Panc1 (cell line): ENCODE results near the gene TJAP1.

Source experiments
- POLR2AphosphoS5 ChIP-seq: IDR thresholded peaks from 2 replicates; pipeline ENCODE4 v1.6.1; 2012; ENCODE audit warnings: mild to moderate bottlenecking, low read depth, low read length, moderate library complexity
- SIN3A ChIP-seq: IDR thresholded peaks from 2 replicates; pipeline ENCODE4 v1.6.1; 2012; ENCODE audit warnings: low read depth, mild to moderate bottlenecking, low read length, moderate library complexity, borderline replicate concordance; ENCODE audit not compliant: insufficient read depth
- TF ChIP-seq, protein P1 (sequence below): fragments of 450-650 bp; IDR thresholded peaks from 2 replicates; pipeline ENCODE4 v1.5.1; 2017; ENCODE audit warnings: mild to moderate bottlenecking

DNA sequence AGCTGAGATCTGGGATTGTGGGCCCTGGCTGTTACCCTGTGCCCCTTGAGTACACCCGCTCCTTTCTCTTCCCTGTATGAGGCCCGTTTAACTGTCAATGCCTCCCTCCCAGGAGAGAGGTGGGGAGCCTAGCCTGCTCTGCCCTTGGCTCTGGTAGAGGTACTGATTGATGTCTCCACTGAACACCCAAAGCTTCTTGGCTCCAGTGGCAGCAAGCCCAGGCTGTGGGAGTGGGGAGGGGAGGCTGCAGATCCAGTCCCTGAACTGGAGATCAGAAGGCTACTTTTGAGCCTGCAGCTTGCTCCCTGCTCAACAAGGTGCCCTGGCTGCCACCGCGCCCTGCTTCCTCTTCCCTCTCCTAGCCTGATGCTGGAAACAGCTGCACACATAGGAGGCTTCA, 25.3 kb downstream of the TJAP1 start:
- TF ChIP-seq SIN3A (no peak), POLR2AphosphoS5 (no peak)
- TF ChIP-seq, protein P1, sequence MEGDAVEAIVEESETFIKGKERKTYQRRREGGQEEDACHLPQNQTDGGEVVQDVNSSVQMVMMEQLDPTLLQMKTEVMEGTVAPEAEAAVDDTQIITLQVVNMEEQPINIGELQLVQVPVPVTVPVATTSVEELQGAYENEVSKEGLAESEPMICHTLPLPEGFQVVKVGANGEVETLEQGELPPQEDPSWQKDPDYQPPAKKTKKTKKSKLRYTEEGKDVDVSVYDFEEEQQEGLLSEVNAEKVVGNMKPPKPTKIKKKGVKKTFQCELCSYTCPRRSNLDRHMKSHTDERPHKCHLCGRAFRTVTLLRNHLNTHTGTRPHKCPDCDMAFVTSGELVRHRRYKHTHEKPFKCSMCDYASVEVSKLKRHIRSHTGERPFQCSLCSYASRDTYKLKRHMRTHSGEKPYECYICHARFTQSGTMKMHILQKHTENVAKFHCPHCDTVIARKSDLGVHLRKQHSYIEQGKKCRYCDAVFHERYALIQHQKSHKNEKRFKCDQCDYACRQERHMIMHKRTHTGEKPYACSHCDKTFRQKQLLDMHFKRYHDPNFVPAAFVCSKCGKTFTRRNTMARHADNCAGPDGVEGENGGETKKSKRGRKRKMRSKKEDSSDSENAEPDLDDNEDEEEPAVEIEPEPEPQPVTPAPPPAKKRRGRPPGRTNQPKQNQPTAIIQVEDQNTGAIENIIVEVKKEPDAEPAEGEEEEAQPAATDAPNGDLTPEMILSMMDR, result no peak
